ENCODE measurements around the gene TUBB3. TPM values are rescaled to one million over a fixed set of nuclear protein-coding genes. Genes with fewer than 3 reads are reported as not detected.

Gene TUBB3
- total and polyA plus RNA-seq, 2 of the 8 experiments (the other 6 are each of a cell fraction or from before 2014, with no cell fraction given), result 275 to 393 TPM

DNA sequence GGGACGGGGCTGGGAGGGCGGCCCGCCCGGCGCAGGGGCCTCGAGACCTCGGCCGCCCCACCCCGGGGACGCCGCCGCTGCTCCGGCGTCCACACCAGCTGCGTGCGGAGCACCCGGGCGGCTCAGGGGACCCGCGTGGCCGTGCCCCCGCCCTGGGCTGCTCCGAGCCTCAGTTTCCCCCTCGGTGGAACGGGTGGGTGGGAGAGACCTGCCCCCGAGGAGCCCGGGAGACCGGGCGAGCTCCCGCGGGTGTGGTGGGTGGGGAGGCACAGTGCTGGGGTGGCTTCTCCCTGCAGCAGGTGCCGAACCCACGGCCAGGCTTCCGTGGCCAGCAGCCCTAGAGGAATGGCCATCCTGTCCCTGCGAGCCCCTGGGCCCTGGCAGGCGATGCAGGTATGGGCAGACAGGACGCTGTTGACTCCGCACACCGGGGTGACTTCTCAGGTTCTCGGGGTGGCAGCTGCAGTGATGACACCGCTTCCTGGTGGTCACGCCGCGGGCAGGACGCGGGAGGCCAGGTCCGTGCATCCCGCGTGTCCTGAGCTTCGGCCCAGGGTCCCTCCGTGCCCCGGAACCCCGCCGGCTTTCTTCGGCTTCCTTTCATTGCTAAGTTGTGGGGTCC is 26.1 kb downstream of the TUBB3 start:
- no peak overlapping the region for H3K56ac ChIP-seq (replicated peaks; ENCODE audit: insufficient read length, low read depth, low read length)
- peaks cover 7% of the 10 kb centered on the region; the same call in 1 of the 2 replicates for H3K23me2 ChIP-seq (ENCODE audit: low read depth, low read length)
- H2BK12ac ChIP-seq (ENCODE audit: low read depth, low read length), result no peak overlapping the region
- peaks cover 0 to 7% (median 5%) of the 10 kb centered on the region in 4 experiments; a peak in 5 of 7 replicates for H3K4me1 ChIP-seq (replicated peaks in 1 of 4; ENCODE audit: control insufficient read depth in 3 of 4, insufficient read depth in 4 of 4, low read length in 3 of 4)
- H2BK20ac ChIP-seq (ENCODE audit: low read length), result no peak overlapping the region
- 48% methylated on average over 35 of the region's 55 CpGs; no CpG with 5 or more reads in 1 of the 2 experiments for WGBS, 2 experiments (ENCODE audit: extremely low coverage in 1 of 2, insufficient coverage in 1 of 2, insufficient read length in 1 of 2, insufficient replicate concordance in 2 of 2, low coverage in 1 of 2, low lambda C conversion rate in 2 of 2, missing lambda C conversion rate in 1 of 2)
- H4K20me1 ChIP-seq (replicated peaks in 1 of 2; ENCODE audit: control insufficient read depth in 1 of 2, insufficient read depth in 2 of 2, low read length in 2 of 2), result peaks cover 3 to 8% of the 10 kb centered on the region in 2 experiments
- H3K9ac ChIP-seq (replicated peaks in 1 of 4; ENCODE audit: extremely low read depth in 1 of 4, low read depth in 3 of 4, low read length in 3 of 4), result peak overlapping the region in 1 of 4 experiments; percentile 81; a peak in 1 of 7 replicates
- H3K4ac ChIP-seq (replicated peaks; ENCODE audit: insufficient read length, low read depth, low read length), result no peak overlapping the region
- H3K27ac ChIP-seq (ENCODE audit: low read depth, low read length), result no peak overlapping the region
- H3K36me3 ChIP-seq (ENCODE audit: control insufficient read depth in 2 of 4, insufficient read depth in 4 of 4, low read length in 3 of 4), result no peaks in the 10 kb centered on the region
- H2AFZ ChIP-seq (ENCODE audit: low read length), result no peak overlapping the region
- peak overlapping the region; percentile 46 to 78 (median 52) for H3K4me3 ChIP-seq (ENCODE audit: extremely low read depth in 1 of 4, insufficient read depth in 2 of 4, low read depth in 3 of 4, low read length in 4 of 4)
- peak overlapping the region; percentile 42 to 93 for H3K4me2 ChIP-seq (ENCODE audit: insufficient read depth in 1 of 2, low read depth in 2 of 2, low read length in 2 of 2)
- no peak overlapping the region for H2AK5ac ChIP-seq (ENCODE audit: low read depth, low read length)
- TF ChIP-seq RFX5 (IDR thresholded peaks at IDR 0.05; ENCODE audit: borderline replicate concordance, low read depth, low read length) (no peak), CTBP2 (IDR thresholded peaks at IDR 0.05; ENCODE audit: borderline replicate concordance, insufficient read depth, insufficient read length, low read length) (no peak)
- ChIA-PET POLR2A (ENCODE audit: partially characterized antibody) (interaction anchor here (1.2 to 9.2 kb wide), 7 partner anchors 16 to 69 kb away, joined by 3 to 42 read pairs (median 7); partner anchors contain the start of genes DBNDD1 and TUBB3), CTCF (ENCODE audit: partially characterized antibody) (interaction anchor here (1.0 to 3.9 kb wide), 4 partner anchors 8 to 23 kb away, joined by 3 to 15 read pairs (median 4); no protein-coding TSS in a partner anchor)
- no peak overlapping the region for H3K18ac ChIP-seq (ENCODE audit: extremely low read depth, low read length)
- no peak overlapping the region for H4K5ac ChIP-seq (ENCODE audit: insufficient read length, low read depth, low read length)
- no peaks in the 10 kb centered on the region for H3K9me3 ChIP-seq (ENCODE audit: insufficient read depth in 2 of 2, low read depth in 1 of 2, low read length in 1 of 2)
- no peak overlapping the region for H2BK5ac ChIP-seq (ENCODE audit: low read depth, low read length)
- H3K27me3 ChIP-seq (replicated peaks in 1 of 4; ENCODE audit: control insufficient read depth in 3 of 4, extremely low read depth in 1 of 4, insufficient read depth in 3 of 4, low read length in 3 of 4), result peaks cover 3 to 28% (median 22%) of the 10 kb centered on the region in 4 experiments
- H3K23ac ChIP-seq (ENCODE audit: insufficient read length), result no peak overlapping the region
- peak overlapping the region; percentile 85; the same call in 1 of the 2 replicates for H4K8ac ChIP-seq (ENCODE audit: extremely low read depth, insufficient read depth, low read length)
- H2BK15ac ChIP-seq (ENCODE audit: low read length), result no peak overlapping the region
- DNase-seq (ENCODE audit: low read depth in 1 of 2, low spot score in 2 of 2) (no peak), FAIRE-seq (no peak)
- H2BK120ac ChIP-seq (replicated peaks; ENCODE audit: low read depth, low read length), result no peak overlapping the region
- no peak overlapping the region for H4K91ac ChIP-seq (replicated peaks; ENCODE audit: insufficient read length, low read length)
- no peaks in the 10 kb centered on the region for H3K79me2 ChIP-seq (ENCODE audit: control insufficient read depth in 1 of 2, insufficient read depth in 2 of 2, low read length in 2 of 2)
- H3K79me1 ChIP-seq (ENCODE audit: low read depth, low read length), result no peaks in the 10 kb centered on the region
- no peak overlapping the region for H3K14ac ChIP-seq (ENCODE audit: insufficient read length)
